Right atrium auricular region (tissue), 2 donors: ENCODE measurements around the gene NUDT15. TPM values are rescaled to one million over a fixed set of nuclear protein-coding genes. Genes with fewer than 3 reads are reported as not detected.

Source experiments
- DNase-seq: peaks from one replicate; pipeline ENCODE4 v3.0.0-alpha.2; 2019; ENCODE audit warnings: low spot score
- H3K27ac ChIP-seq, 2 donors: fragments of 200-600 bp; sonication (generic); 1 replicate in 1 of 2; 2 replicates in 1 of 2; pipeline ENCODE4 v1.5.1; 2016 to 2019
- H3K27me3 ChIP-seq, 2 donors: fragments of 200-600 bp; sonication (generic); one replicate each; pipeline versions ENCODE4 v1.5.1 to v1.6.0; 2017 to 2019
- H3K36me3 ChIP-seq: fragments of 200-600 bp; sonication (generic); one replicate; pipeline ENCODE4 v1.5.1; 2016
- H3K4me1 ChIP-seq, 2 donors: fragments of 200-600 bp; sonication (generic); one replicate each; pipeline versions ENCODE4 v1.5.1 to v1.6.0; 2017 to 2019
- H3K4me3 ChIP-seq, 2 donors: fragments of 200-600 bp; sonication (generic); 1 replicate in 1 of 2; 2 replicates in 1 of 2; pipeline ENCODE4 v1.5.1; 2017 to 2019; ENCODE audit warnings: mild to moderate bottlenecking in 1 of 2, moderate library complexity in 1 of 2
- H3K9me3 ChIP-seq, 2 donors: fragments of 200-600 bp; sonication (generic); one replicate each; pipeline ENCODE4 v1.5.1; 2019
- CTCF ChIP-seq, 2 donors: fragments of 200-600 bp; sonication (generic); IDR thresholded peaks; one replicate each; pipeline ENCODE4 v1.5.1; 2019; ENCODE audit warnings: antibody characterized with exemption in 2 of 2
- total RNA-seq, 2 donors: library from RNA; depleted of rRNA; stranded (reverse); fragments of >200 nt; gene quantifications; one replicate each; pipeline ENCODE4 v1.1.0, GENCODE V29; 2016

Gene NUDT15
- 10 to 100 TPM in 1 of 2 donors, 1 to 10 TPM in 1; 5.0 to 10.7 TPM for total RNA-seq

- peaks cover 15% of the 10 kb centered on the region for H3K36me3 ChIP-seq
- DNase-seq, result peak; percentile 92
- peak within 1 kb of the TSS; percentile 62 to 87 for H3K4me3 ChIP-seq
- no peaks in the 10 kb centered on the region for H3K9me3 ChIP-seq
- TF ChIP-seq CTCF (IDR thresholded peaks at IDR 0.05), result peak; percentile 96 to 97
- H3K27me3 ChIP-seq, result no peaks in the 10 kb centered on the region
- H3K4me1 ChIP-seq, result peaks cover 0 to 11% of the 10 kb centered on the region in 2 donors
- peak within 1 kb of the TSS; percentile 96 to 99 for H3K27ac ChIP-seq
Measured at GRCh38 chr13:48037346-48038173, at the start of gene NUDT15. NUDT15 (plus strand) TSS chr13:48037726; CDS start chr13:48037747, 21 bp downstream.

GRCh38 chr13:47990427-47990826, 47.1 kb upstream of the NUDT15 start:
- peaks cover 0 to 12% of the 10 kb centered on the region in 2 donors for H3K4me1 ChIP-seq
- H3K4me3 ChIP-seq, result no peak overlapping the region
- peaks cover 32% of the 10 kb centered on the region for H3K36me3 ChIP-seq
- no peak for DNase-seq
- no peak for TF ChIP-seq CTCF (IDR thresholded peaks at IDR 0.05)
- H3K27me3 ChIP-seq, result no peaks in the 10 kb centered on the region
- H3K27ac ChIP-seq, result no peak overlapping the region
- H3K9me3 ChIP-seq, result no peaks in the 10 kb centered on the region

GRCh38 chr13:47990920-47991466, 46.5 kb upstream of the NUDT15 start:
- H3K4me1 ChIP-seq, result peaks cover 0 to 12% of the 10 kb centered on the region in 2 donors
- DNase-seq, result no peak
- no peaks in the 10 kb centered on the region for H3K9me3 ChIP-seq
- H3K27me3 ChIP-seq, result no peaks in the 10 kb centered on the region
- H3K36me3 ChIP-seq, result peaks cover 29% of the 10 kb centered on the region
- no peak overlapping the region for H3K4me3 ChIP-seq
- H3K27ac ChIP-seq, result no peak overlapping the region
- no peak for TF ChIP-seq CTCF (IDR thresholded peaks at IDR 0.05)

- no peak for DNase-seq
- no peaks in the 10 kb centered on the region for H3K9me3 ChIP-seq
- H3K27me3 ChIP-seq, result no peaks in the 10 kb centered on the region
- H3K4me1 ChIP-seq, result peaks cover 0 to 13% of the 10 kb centered on the region in 2 donors
- no peak overlapping the region for H3K27ac ChIP-seq
- H3K36me3 ChIP-seq, result peaks cover 25% of the 10 kb centered on the region
- no peak overlapping the region for H3K4me3 ChIP-seq
- TF ChIP-seq CTCF (IDR thresholded peaks at IDR 0.05), result no peak
Measured at GRCh38 chr13:47991859-47992258, 45.7 kb upstream of the NUDT15 start.

GRCh38 chr13:47997384-47997783, 40.1 kb upstream of the NUDT15 start:
- Histone ChIP-seq H3K27me3 (no peaks in the 10 kb centered on the region), H3K4me3 (no peak overlapping the region), H3K4me1 (peaks cover 0 to 37% of the 10 kb centered on the region in 2 donors), H3K36me3 (peaks cover 10% of the 10 kb centered on the region), H3K9me3 (no peaks in the 10 kb centered on the region), H3K27ac (no peak overlapping the region)
- TF ChIP-seq CTCF (IDR thresholded peaks at IDR 0.05), result no peak
- no peak for DNase-seq
